Muscle of arm (tissue), 12 donors: ENCODE data around the gene LCE5A. TPM values are rescaled to one million over a fixed set of nuclear protein-coding genes. Genes with fewer than 3 reads are reported as not detected.
"Not testable (repeated sequence)": the region's sequence is repeated elsewhere in the genome, so short reads cannot be mapped to it uniquely, and the experiment has no call there.

Experiments used
- DNase-seq: peaks from one replicate; pipeline ENCODE4 v3.0.0-alpha.2; 2013
- polyA plus RNA-seq, 12 donors: library from polyadenylated mRNA; unstranded; fragments of 120-200 nt; gene quantifications; one replicate each; pipeline ENCODE4 v1.2.1, GENCODE V29; 2013; ENCODE audit not compliant: insufficient read length in 12 of 12

LCE5A gene
- polyA plus RNA-seq, 12 donors: not detected

DNA sequence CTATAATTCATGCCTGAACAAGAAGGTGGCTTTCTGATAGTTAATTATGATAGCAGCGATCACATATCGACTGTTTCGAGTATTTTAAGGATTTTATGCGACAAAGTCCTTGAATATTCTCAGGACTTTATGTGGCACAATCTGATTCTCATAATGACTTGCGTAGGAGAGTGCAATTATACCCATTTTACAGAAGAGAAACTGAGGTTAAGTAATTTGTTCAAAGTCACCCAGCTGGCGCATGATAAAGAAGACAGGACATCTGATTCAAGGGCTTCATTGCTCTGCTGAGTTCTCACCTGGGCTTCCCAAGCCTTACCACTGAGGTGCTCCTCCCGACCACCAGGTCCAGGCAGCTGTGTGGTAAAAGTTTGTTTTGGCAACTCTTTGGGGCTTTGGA lies 5.5 kb downstream of the LCE5A start:
- DNase-seq: no peak

DNA sequence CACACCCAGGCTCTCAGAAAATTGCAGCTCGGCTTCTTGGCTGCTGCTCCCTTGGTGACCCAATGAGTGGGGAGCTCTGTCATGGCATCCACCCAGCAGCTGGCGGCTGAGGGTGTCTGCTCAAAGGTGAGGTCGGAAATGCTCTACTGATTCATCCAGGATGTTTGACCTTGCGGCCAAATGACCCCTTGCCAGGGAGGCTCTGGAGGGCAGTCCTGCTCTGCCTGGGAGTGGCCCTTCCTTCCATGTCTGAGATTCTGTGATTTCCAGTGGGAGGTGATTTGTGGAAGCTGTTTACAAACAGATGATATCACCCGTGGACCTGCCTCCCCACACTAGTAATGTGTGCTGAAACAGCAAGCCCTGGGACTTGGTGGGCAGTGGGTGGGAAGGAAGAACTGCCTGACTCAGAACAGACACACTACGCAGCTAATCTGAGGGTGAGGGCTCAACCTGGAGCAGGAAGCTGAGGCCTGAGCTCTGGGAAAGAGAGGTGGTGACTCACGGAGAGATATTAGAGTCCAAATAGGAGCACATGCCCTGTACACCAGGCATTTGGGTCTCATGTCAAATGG lies 6.7 kb downstream of the LCE5A start:
- DNase-seq: no peak

- DNase-seq: no peak
Measured at GRCh38 chr1:152519851-152520250, 9.2 kb downstream of the LCE5A start.

- DNase-seq: no peak
Measured at GRCh38 chr1:152520561-152521090, 10.0 kb downstream of the LCE5A start.

GRCh38 chr1:152525080-152525641 lies 14.6 kb downstream of the LCE5A start:
- DNase-seq: no peak

DNA sequence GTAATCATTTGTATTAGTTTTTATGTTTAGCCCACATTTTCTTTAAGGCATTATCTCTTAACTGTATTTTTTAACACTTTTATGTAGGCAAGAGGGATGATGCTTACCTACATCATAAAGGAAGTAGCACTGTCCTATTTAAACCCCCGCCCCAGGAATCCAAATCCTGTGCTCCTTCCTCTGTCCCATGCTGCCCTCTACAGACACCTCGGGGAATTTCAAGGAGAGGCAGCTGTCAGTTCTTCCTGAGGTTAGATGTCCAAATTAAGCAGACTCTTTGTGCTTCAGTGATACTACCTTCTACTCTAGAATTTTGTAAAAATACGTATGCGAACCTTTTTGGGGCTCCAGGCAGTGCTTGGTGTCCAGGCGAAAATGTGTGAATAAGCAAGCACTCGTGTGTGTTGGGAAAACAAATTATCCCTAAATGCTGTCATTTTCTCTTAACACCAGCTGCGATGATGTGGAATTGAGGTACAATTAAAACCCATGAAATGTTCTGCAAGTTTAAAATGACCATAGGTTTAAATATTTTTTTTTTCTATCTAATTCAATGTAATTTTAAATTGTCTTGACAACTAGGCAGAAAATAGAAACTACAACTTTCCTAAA lies 22.8 kb downstream of the LCE5A start:
- DNase-seq: no peak

DNA sequence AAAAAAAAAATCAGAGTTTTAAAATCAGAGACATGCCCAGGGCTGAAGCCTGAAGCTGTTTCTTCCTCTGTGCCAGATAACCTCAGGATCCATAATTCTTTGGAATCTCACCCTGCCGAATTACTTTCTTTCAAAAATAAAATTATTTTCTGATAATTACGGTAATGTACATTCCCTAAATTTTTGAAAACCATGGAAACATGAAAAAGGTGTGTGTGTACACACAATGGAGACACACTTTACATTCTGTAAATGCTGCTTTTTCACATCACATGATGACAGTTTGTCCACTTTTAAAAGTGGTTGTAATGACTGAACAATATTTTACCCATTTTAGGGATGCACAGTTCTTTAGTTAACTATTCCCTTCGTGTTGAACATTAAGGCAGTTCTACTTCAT lies 25.2 kb downstream of the LCE5A start:
- no peak for DNase-seq

- DNase-seq: no peak
Measured at GRCh38 chr1:152537496-152537895, 26.9 kb downstream of the LCE5A start.

DNA sequence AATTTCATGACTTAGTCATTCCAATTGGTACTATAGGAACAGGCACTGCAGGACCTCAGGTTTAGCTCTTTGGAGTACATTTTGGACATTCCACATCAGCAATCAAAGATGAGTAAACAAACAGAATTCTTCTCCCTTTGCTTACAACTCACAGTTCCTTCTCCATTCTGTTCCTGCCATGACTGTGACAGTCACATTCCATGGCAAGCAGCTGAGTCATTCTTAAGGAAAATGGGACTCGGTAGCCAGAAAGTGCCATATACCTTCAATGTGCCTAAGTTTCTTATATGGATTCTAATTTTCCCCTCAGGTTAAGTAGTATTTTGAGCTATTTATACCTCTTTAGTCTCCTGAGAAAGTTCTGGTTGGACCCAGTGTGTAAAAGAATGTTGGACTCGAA lies 29.3 kb downstream of the LCE5A start:
- DNase-seq: no peak

DNA sequence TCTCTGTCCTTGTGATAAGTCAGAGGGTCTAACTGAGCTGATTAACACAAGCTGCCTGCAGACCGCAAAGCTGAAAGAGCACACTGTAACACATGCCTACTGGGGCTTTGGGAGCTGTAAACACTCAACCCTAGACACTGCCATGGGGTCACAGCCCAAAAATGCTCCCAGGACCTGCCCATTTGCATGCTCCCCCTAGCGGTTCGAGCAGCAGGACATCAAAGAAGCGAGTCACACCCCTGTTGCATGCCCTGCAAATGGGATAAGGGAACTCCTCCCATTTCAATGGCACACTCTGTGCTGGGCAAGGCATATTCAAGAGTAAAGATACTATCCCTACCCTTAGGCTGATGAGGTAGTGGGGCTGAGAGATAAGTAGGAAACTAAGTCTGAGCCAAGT lies 33.2 kb downstream of the LCE5A start:
- no peak for DNase-seq

DNA sequence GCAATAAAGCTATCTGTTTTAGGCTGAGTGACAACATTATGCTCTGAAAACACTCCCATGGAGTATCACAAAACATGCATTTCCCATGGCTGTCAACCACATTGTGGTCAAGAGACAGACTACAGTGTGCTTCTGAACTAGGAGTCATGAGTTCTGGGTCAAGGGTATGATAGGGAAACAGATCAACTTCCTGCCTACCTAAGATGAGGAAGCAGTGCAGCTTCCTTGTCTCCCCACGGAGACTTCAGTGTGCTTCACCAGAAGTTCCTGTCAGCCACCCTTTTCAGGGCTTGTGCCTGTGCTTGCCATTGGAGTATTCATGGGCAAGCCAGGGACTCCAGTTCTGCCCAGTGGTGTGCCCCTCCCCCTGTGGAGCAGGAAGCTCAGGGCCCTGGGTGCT lies 36.1 kb downstream of the LCE5A start:
- no peak for DNase-seq

DNA sequence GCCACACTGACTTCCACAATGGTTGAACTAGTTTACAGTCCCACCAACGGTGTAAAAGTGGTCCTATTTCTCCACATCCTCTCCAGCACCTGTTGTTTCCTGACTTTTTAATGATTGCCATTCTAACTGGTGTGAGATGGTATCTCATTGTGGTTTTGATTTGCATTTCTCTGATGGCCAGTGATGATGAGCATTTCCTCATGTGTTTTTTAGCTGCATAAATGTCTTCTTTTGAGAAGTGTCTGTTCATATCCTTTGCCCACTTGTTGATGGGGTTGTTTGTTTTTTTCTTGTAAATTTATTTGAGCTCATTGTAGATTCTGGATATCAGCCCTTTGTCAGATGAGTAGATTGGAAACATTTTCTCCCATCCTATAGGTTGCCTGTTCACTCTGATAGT lies 37.8 kb downstream of the LCE5A start:
- not testable (repeated sequence) for DNase-seq

Other genes with a start within 250 kb of the LCE5A start
- gene FLG, start 185.6 kb upstream of the LCE5A start, polyA plus RNA-seq: under 1 TPM in 10 of 12 donors, not detected in 2; 0.06 to 0.77 (median 0.35) TPM
- gene FLG2, start 150.8 kb upstream of the LCE5A start, polyA plus RNA-seq: under 1 TPM in 8 of 12 donors, not detected in 4; 0.03 to 0.17 (median 0.05) TPM
- gene CRNN, start 96.5 kb upstream of the LCE5A start, polyA plus RNA-seq: not detected
- under 1 TPM in 1 of 12 donors, not detected in 11; 0.23 TPM for gene CRCT1, start 3.7 kb downstream of the LCE5A start, polyA plus RNA-seq
- not detected for gene LCE3E, start 56.0 kb downstream of the LCE5A start, polyA plus RNA-seq
- gene LCE3D, start 69.7 kb downstream of the LCE5A start, polyA plus RNA-seq: not detected
- not detected for gene LCE3C, start 89.4 kb downstream of the LCE5A start, polyA plus RNA-seq
- not detected for gene LCE3B, start 103.0 kb downstream of the LCE5A start, polyA plus RNA-seq
- gene LCE3A, start 112.3 kb downstream of the LCE5A start, polyA plus RNA-seq: not detected
- gene LCE2D, start 152.6 kb downstream of the LCE5A start, polyA plus RNA-seq: not detected
- not detected for gene LCE2C, start 164.5 kb downstream of the LCE5A start, polyA plus RNA-seq
- gene LCE2B, start 175.3 kb downstream of the LCE5A start, polyA plus RNA-seq: not detected
- not detected for gene LCE2A, start 187.5 kb downstream of the LCE5A start, polyA plus RNA-seq
- gene LCE4A, start 197.4 kb downstream of the LCE5A start, polyA plus RNA-seq: not detected
- gene KPRP, start 247.2 kb downstream of the LCE5A start, polyA plus RNA-seq: under 1 TPM in 1 of 12 donors, not detected in 11; 0.07 TPM